Dendritic cell treated with granulocyte-macrophage colony-stimulating factor and Interleukin-4, amounts not matched to agents 40 ng/mL and 50 ng/mL, for 4 days (primary cell): Measurements from ENCODE around the gene ZNF318.
"Not testable (repeated sequence)": the region's sequence is repeated elsewhere in the genome, so short reads cannot be mapped to it uniquely, and the experiment has no call there.

Experiments
- H3K27ac Mint-ChIP-seq: one replicate; pipeline ENCODE4 v1.8.0; 2022; ENCODE audit warnings: mild to moderate bottlenecking, mixed read lengths
- H3K27me3 Mint-ChIP-seq: one replicate; pipeline ENCODE4 v1.8.0; 2022; ENCODE audit warnings: mild to moderate bottlenecking, mixed read lengths
- H3K36me3 Mint-ChIP-seq: one replicate; pipeline ENCODE4 v1.8.0; 2022; ENCODE audit warnings: low read depth, mixed read lengths
- H3K4me1 Mint-ChIP-seq: one replicate; pipeline ENCODE4 v1.8.0; 2022; ENCODE audit warnings: low read depth, mixed read lengths
- H3K4me3 Mint-ChIP-seq: one replicate; pipeline ENCODE4 v1.8.0; 2022; ENCODE audit warnings: mild to moderate bottlenecking, moderate library complexity, mixed read lengths
- H3K9me3 Mint-ChIP-seq: one replicate; pipeline ENCODE4 v1.8.0; 2022; ENCODE audit warnings: mixed read lengths
- intact Hi-C: fragments of 100-400 bp; cut with micrococcal nuclease; formaldehyde crosslinking; loops from one replicate; pipeline ENCODE4 v1.15.0; 2022

The ZNF318 gene

GRCh38 chr6:43346243-43346642 is 23.2 kb downstream of the ZNF318 start:
- H3K36me3 Mint-ChIP-seq = peaks cover 66% of the 10 kb centered on the region
- H3K4me3 Mint-ChIP-seq, H3K27me3 Mint-ChIP-seq, intact Hi-C loops, H3K4me1 Mint-ChIP-seq, H3K9me3 Mint-ChIP-seq, H3K27ac Mint-ChIP-seq: not testable (repeated sequence)

- Mint-ChIP-seq H3K4me1 (peaks cover 27% of the 10 kb centered on the region), H3K36me3 (peaks cover 81% of the 10 kb centered on the region), H3K27me3 (no peaks in the 10 kb centered on the region), H3K9me3 (no peaks in the 10 kb centered on the region), H3K4me3 (no peak overlapping the region), H3K27ac (no peak overlapping the region)
- intact Hi-C loops = no loop called here
Observed at GRCh38 chr6:43339168-43339567, 30.3 kb downstream of the ZNF318 start.

- Mint-ChIP-seq H3K4me1 (peaks cover 27% of the 10 kb centered on the region), H3K9me3 (no peaks in the 10 kb centered on the region), H3K36me3 (peaks cover 72% of the 10 kb centered on the region), H3K27ac (no peak overlapping the region), H3K27me3 (no peaks in the 10 kb centered on the region), H3K4me3 (no peak overlapping the region)
- intact Hi-C loops = no loop called here
Observed at GRCh38 chr6:43338243-43338642, 31.2 kb downstream of the ZNF318 start.

GRCh38 chr6:43336382-43336781 is 33.1 kb downstream of the ZNF318 start:
- Mint-ChIP-seq H3K36me3 (peaks cover 53% of the 10 kb centered on the region), H3K27ac (no peak overlapping the region)

GRCh38 chr6:43335469-43335868 is 34.0 kb downstream of the ZNF318 start:
- peaks cover 44% of the 10 kb centered on the region for H3K36me3 Mint-ChIP-seq
- H3K4me3 Mint-ChIP-seq = no peak overlapping the region
- H3K27ac Mint-ChIP-seq = no peak overlapping the region
- H3K4me1 Mint-ChIP-seq = peaks cover 40% of the 10 kb centered on the region
- no peaks in the 10 kb centered on the region for H3K9me3 Mint-ChIP-seq
- intact Hi-C loops = loop anchor here (2.0 kb wide), 1 partner anchor 73 kb away; no protein-coding TSS in a partner anchor
- H3K27me3 Mint-ChIP-seq = no peaks in the 10 kb centered on the region

More at GRCh38 chr6:43336382-43336781, 33.1 kb downstream of the ZNF318 start:
- Mint-ChIP-seq H3K9me3 (no peaks in the 10 kb centered on the region), H3K27me3 (no peaks in the 10 kb centered on the region), H3K4me1 (peaks cover 38% of the 10 kb centered on the region), H3K4me3 (no peak overlapping the region)
- intact Hi-C loops = no loop called here

- Mint-ChIP-seq H3K27me3 (no peaks in the 10 kb centered on the region), H3K4me1 (peaks cover 40% of the 10 kb centered on the region)
- intact Hi-C loops = loop anchor here (2.0 kb wide), 1 partner anchor 72 kb away; no protein-coding TSS in a partner anchor
Observed at GRCh38 chr6:43334466-43335095, 34.9 kb downstream of the ZNF318 start.

GRCh38 chr6:43331891-43332290 is 37.6 kb downstream of the ZNF318 start:
- Mint-ChIP-seq H3K9me3 (no peaks in the 10 kb centered on the region), H3K27me3 (no peaks in the 10 kb centered on the region), H3K4me1 (peaks cover 28% of the 10 kb centered on the region), H3K27ac (no peak overlapping the region), H3K36me3 (peaks cover 16% of the 10 kb centered on the region), H3K4me3 (no peak overlapping the region)
- intact Hi-C loops = no loop called here

More at GRCh38 chr6:43334466-43335095, 34.9 kb downstream of the ZNF318 start:
- Mint-ChIP-seq H3K36me3 (peaks cover 35% of the 10 kb centered on the region), H3K4me3 (no peak overlapping the region), H3K27ac (no peak overlapping the region), H3K9me3 (no peaks in the 10 kb centered on the region)

GRCh38 chr6:43331470-43331869 is 38.0 kb downstream of the ZNF318 start:
- no peaks in the 10 kb centered on the region for H3K9me3 Mint-ChIP-seq
- H3K4me3 Mint-ChIP-seq = no peak overlapping the region
- intact Hi-C loops = no loop called here
- peaks cover 28% of the 10 kb centered on the region for H3K4me1 Mint-ChIP-seq
- no peak overlapping the region for H3K27ac Mint-ChIP-seq
- H3K36me3 Mint-ChIP-seq = peaks cover 12% of the 10 kb centered on the region
- H3K27me3 Mint-ChIP-seq = no peaks in the 10 kb centered on the region

GRCh38 chr6:43328528-43328927 is 40.9 kb downstream of the ZNF318 start:
- Mint-ChIP-seq H3K9me3 (no peaks in the 10 kb centered on the region), H3K4me3 (no peak overlapping the region), H3K27ac (no peak overlapping the region), H3K27me3 (no peaks in the 10 kb centered on the region), H3K4me1 (peaks cover 20% of the 10 kb centered on the region), H3K36me3 (peaks cover 6% of the 10 kb centered on the region)
- intact Hi-C loops = no loop called here

- Mint-ChIP-seq H3K4me3 (no peak overlapping the region), H3K4me1 (peaks cover 13% of the 10 kb centered on the region), H3K27me3 (no peaks in the 10 kb centered on the region), H3K27ac (no peak overlapping the region), H3K9me3 (no peaks in the 10 kb centered on the region), H3K36me3 (peaks cover 6% of the 10 kb centered on the region)
- intact Hi-C loops = no loop called here
Observed at GRCh38 chr6:43325876-43326275, 43.6 kb downstream of the ZNF318 start.

- Mint-ChIP-seq H3K4me3 (no peak overlapping the region), H3K36me3 (no peaks in the 10 kb centered on the region), H3K9me3 (no peaks in the 10 kb centered on the region), H3K27me3 (no peaks in the 10 kb centered on the region), H3K4me1 (peaks cover 27% of the 10 kb centered on the region), H3K27ac (no peak overlapping the region)
- intact Hi-C loops = no loop called here
Observed at GRCh38 chr6:43318011-43318410, 51.4 kb downstream of the ZNF318 start.

- H3K27ac Mint-ChIP-seq = no peak overlapping the region
- H3K4me1 Mint-ChIP-seq = peaks cover 43% of the 10 kb centered on the region
- H3K4me3 Mint-ChIP-seq = no peak overlapping the region
- intact Hi-C loops = no loop called here
- H3K27me3 Mint-ChIP-seq = peaks cover under 1% of the 10 kb centered on the region
- no peaks in the 10 kb centered on the region for H3K36me3 Mint-ChIP-seq
- no peaks in the 10 kb centered on the region for H3K9me3 Mint-ChIP-seq
Observed at GRCh38 chr6:43313813-43314212, 55.6 kb downstream of the ZNF318 start.

GRCh38 chr6:43311666-43312065 is 57.8 kb downstream of the ZNF318 start:
- H3K4me1 Mint-ChIP-seq = peaks cover 48% of the 10 kb centered on the region
- no peak overlapping the region for H3K27ac Mint-ChIP-seq
- no peak overlapping the region for H3K4me3 Mint-ChIP-seq
- no peaks in the 10 kb centered on the region for H3K9me3 Mint-ChIP-seq
- intact Hi-C loops = no loop called here
- H3K27me3 Mint-ChIP-seq = peaks cover 14% of the 10 kb centered on the region
- H3K36me3 Mint-ChIP-seq = no peaks in the 10 kb centered on the region

- H3K9me3 Mint-ChIP-seq = no peaks in the 10 kb centered on the region
- H3K27me3 Mint-ChIP-seq = peaks cover 15% of the 10 kb centered on the region
- peaks cover 43% of the 10 kb centered on the region for H3K4me1 Mint-ChIP-seq
- no peak overlapping the region for H3K27ac Mint-ChIP-seq
- no peak overlapping the region for H3K4me3 Mint-ChIP-seq
- intact Hi-C loops = no loop called here
- no peaks in the 10 kb centered on the region for H3K36me3 Mint-ChIP-seq
Observed at GRCh38 chr6:43310624-43311023, 58.8 kb downstream of the ZNF318 start.

- no peaks in the 10 kb centered on the region for H3K36me3 Mint-ChIP-seq
- no peak overlapping the region for H3K27ac Mint-ChIP-seq
- H3K9me3 Mint-ChIP-seq = no peaks in the 10 kb centered on the region
- H3K4me3 Mint-ChIP-seq = no peak overlapping the region
- H3K27me3 Mint-ChIP-seq = peaks cover 15% of the 10 kb centered on the region
- intact Hi-C loops = no loop called here
- H3K4me1 Mint-ChIP-seq = peaks cover 43% of the 10 kb centered on the region
Observed at GRCh38 chr6:43310134-43310533, 59.3 kb downstream of the ZNF318 start.
